ENCODE results near the gene RIN3. TPM values are rescaled to one million over a fixed set of nuclear protein-coding genes. Genes with fewer than 3 reads are reported as not detected.

RIN3 gene
- total RNA-seq, 4 donors from 2014 or later = 2.1 to 10.4 (median 7.2) TPM

DNA sequence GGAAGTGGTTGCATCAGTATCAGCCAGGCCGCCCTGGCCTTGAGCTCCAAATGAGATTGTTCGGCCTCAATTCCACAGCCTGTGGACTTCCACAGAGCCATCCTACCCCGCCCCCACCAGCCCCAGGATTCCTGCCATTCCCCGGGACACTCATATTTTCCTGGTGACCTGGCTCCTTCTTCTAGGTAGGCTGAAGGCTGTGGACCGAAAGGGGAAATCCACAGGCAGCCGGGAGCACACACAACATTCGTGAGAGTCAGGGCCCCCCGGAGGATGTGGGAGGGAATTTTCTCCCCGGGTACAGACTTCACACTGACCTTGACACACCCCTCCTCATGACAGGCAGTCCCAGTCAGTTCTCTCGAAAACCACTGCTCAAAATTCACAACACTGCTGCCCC lies 39.9 kb downstream of the RIN3 start:
- Histone ChIP-seq H3K9me3 (no peaks in the 10 kb centered on the region), H3K36me3 (peaks cover 10% of the 10 kb centered on the region), H3K27me3 (no peaks in the 10 kb centered on the region), H3K4me1 (peaks cover 25% of the 10 kb centered on the region), H3K27ac (peak overlapping the region; percentile 7), H3K4me3 (no peak overlapping the region)
- TF ChIP-seq POLR2A (IDR thresholded peaks at IDR 0.05) (no peak), EP300 (IDR thresholded peaks at IDR 0.05) (no peak)
- TF ChIP-seq, protein P1, sequence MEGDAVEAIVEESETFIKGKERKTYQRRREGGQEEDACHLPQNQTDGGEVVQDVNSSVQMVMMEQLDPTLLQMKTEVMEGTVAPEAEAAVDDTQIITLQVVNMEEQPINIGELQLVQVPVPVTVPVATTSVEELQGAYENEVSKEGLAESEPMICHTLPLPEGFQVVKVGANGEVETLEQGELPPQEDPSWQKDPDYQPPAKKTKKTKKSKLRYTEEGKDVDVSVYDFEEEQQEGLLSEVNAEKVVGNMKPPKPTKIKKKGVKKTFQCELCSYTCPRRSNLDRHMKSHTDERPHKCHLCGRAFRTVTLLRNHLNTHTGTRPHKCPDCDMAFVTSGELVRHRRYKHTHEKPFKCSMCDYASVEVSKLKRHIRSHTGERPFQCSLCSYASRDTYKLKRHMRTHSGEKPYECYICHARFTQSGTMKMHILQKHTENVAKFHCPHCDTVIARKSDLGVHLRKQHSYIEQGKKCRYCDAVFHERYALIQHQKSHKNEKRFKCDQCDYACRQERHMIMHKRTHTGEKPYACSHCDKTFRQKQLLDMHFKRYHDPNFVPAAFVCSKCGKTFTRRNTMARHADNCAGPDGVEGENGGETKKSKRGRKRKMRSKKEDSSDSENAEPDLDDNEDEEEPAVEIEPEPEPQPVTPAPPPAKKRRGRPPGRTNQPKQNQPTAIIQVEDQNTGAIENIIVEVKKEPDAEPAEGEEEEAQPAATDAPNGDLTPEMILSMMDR (IDR thresholded peaks at IDR 0.05) = no peak
- WGBS = 64% methylated on average over 10 of the region's 10 CpGs
- DNase-seq (ENCODE audit: low spot score in 2 of 2) = no peak

DNA sequence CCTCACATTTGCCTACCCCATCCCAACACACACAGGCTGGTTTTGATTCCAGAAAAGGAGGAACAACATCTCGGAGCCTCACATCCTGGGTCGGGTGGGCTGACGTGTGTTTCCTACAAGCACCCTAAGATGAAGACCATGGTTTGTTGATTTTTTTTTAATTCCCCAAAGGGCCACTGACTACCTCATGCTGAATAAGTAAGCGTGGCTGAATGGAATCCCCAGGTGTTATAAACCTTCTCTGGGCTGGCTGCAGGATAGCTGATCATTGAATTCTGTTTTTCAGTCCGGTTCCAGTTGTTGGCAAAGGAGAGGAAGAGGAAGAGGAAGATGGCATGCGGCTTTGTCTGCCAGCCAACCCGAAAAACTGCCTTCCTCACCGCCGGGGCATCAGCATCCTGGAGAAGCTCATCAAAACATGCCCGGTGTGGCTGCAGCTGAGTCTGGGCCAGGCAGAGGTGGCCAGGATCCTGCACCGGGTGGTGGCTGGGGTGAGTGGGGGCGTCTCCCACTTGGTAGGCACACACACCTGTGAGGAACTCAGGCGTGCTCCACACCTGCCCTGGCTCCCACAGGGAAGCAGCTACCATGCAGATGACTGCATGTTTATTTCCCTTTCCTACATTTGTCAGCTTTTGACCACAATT lies 42.0 kb downstream of the RIN3 start:
- WGBS = 60% methylated on average over 13 of the region's 13 CpGs
- H3K9me3 ChIP-seq = no peaks in the 10 kb centered on the region
- no peak overlapping the region for H3K4me3 ChIP-seq
- DNase-seq (ENCODE audit: low spot score in 2 of 2) = no peak
- H3K4me1 ChIP-seq = peaks cover 14% of the 10 kb centered on the region
- TF ChIP-seq, protein P1 (IDR thresholded peaks at IDR 0.05) = no peak
- TF ChIP-seq EP300 (IDR thresholded peaks at IDR 0.05) = no peak
- no peaks in the 10 kb centered on the region for H3K27me3 ChIP-seq
- H3K27ac ChIP-seq = no peak overlapping the region
- H3K36me3 ChIP-seq = peaks cover 15% of the 10 kb centered on the region

- H3K27ac ChIP-seq = no peak overlapping the region
- H3K4me3 ChIP-seq = no peak overlapping the region
- H3K27me3 ChIP-seq = no peaks in the 10 kb centered on the region
- H3K9me3 ChIP-seq = no peaks in the 10 kb centered on the region
- peaks cover 15% of the 10 kb centered on the region for H3K36me3 ChIP-seq
- DNase-seq (ENCODE audit: low spot score in 2 of 2) = no peak
- WGBS = 80% methylated on average over 4 of the region's 4 CpGs
- TF ChIP-seq EP300 (IDR thresholded peaks at IDR 0.05) = no peak
- no peak for TF ChIP-seq POLR2AphosphoS5 (IDR thresholded peaks at IDR 0.05)
- TF ChIP-seq, protein P1 (IDR thresholded peaks at IDR 0.05) = no peak
- no peak for TF ChIP-seq POLR2A (IDR thresholded peaks at IDR 0.05)
- H3K4me1 ChIP-seq = peaks cover 14% of the 10 kb centered on the region
Measured at GRCh38 chr14:92556255-92556741, 42.7 kb downstream of the RIN3 start.

- no peak for DNase-seq (ENCODE audit: low spot score in 2 of 2)
- peaks cover 15% of the 10 kb centered on the region for H3K36me3 ChIP-seq
- 80% methylated on average over 15 of the region's 16 CpGs for WGBS
- H3K27me3 ChIP-seq = no peaks in the 10 kb centered on the region
- H3K27ac ChIP-seq = no peak overlapping the region
- H3K9me3 ChIP-seq = no peaks in the 10 kb centered on the region
- TF ChIP-seq POLR2A (IDR thresholded peaks at IDR 0.05) (no peak), POLR2AphosphoS5 (IDR thresholded peaks at IDR 0.05) (no peak), EP300 (IDR thresholded peaks at IDR 0.05) (no peak)
- TF ChIP-seq, protein P1 (IDR thresholded peaks at IDR 0.05) = no peak
- H3K4me1 ChIP-seq = peaks cover 14% of the 10 kb centered on the region
- no peak overlapping the region for H3K4me3 ChIP-seq
Measured at GRCh38 chr14:92556863-92557543, 43.4 kb downstream of the RIN3 start.

- no peak for DNase-seq (ENCODE audit: low spot score in 2 of 2)
- TF ChIP-seq POLR2A (IDR thresholded peaks at IDR 0.05) (no peak), EP300 (IDR thresholded peaks at IDR 0.05) (no peak), POLR2AphosphoS5 (IDR thresholded peaks at IDR 0.05) (no peak)
- TF ChIP-seq, protein P1 (IDR thresholded peaks at IDR 0.05) = no peak
Measured at GRCh38 chr14:92557544-92557912, 43.9 kb downstream of the RIN3 start.

More at GRCh38 chr14:92557544-92557912, 43.9 kb downstream of the RIN3 start:
- H3K4me3 ChIP-seq = no peak overlapping the region
- H3K27ac ChIP-seq = no peak overlapping the region
- H3K9me3 ChIP-seq = no peaks in the 10 kb centered on the region
- 95% methylated on average over 3 of the region's 4 CpGs for WGBS
- peaks cover 15% of the 10 kb centered on the region for H3K36me3 ChIP-seq
- H3K27me3 ChIP-seq = no peaks in the 10 kb centered on the region
- peaks cover 9% of the 10 kb centered on the region for H3K4me1 ChIP-seq

Measured in suprapubic skin (tissue), 4 donors.